ENCODE data around the gene EHD4. TPM values are rescaled to one million over a fixed set of nuclear protein-coding genes. Genes with fewer than 3 reads are reported as not detected.

The EHD4 gene
- total RNA-seq: 38.4 and 42.6 TPM in 2 replicates

GRCh38 chr15:41972253-41973242 is at the start of gene EHD4:
EHD4 (minus strand) TSS chr15:41972557; CDS start chr15:41972494, 63 bp downstream.
- ChIA-PET POLR2A (interaction anchor here (0.6 to 8.2 kb wide), 24 partner anchors 8 to 1200 kb away, joined by 3 to 92 read pairs (median 4); partner anchors contain the start of genes MAPKBP1, SPTBN5 and TMEM87A), CTCF (interaction anchor here (1.0 to 3.2 kb wide), 6 partner anchors 39 to 199 kb away, joined by 3 to 16 read pairs (median 3); partner anchors contain the start of gene MAPKBP1)
- H3K4me3 Mint-ChIP-seq: peak within 1 kb of the TSS; percentile 93
- peak; percentile 88 for DNase-seq
- peaks cover 7% of the 10 kb centered on the region for H3K27me3 Mint-ChIP-seq
- ATAC-seq (ENCODE audit: low read depth): peak; percentile 84
- H3K9me3 Mint-ChIP-seq: no peaks in the 10 kb centered on the region
- TF ChIP-seq CTCF (IDR thresholded peaks at IDR 0.05): no peak
- H3K4me1 Mint-ChIP-seq: peaks cover 46% of the 10 kb centered on the region
- H3K27ac Mint-ChIP-seq: peak within 1 kb of the TSS; percentile 90
- intact Hi-C loops (cut with micrococcal nuclease): loop anchor here (1.0 to 5.0 kb wide), 6 partner anchors 43 to 520 kb away; partner anchors contain the start of genes GANC, ITPKA, MAPKBP1 and TMEM87A
- peaks cover 4% of the 10 kb centered on the region for H3K36me3 Mint-ChIP-seq (ENCODE audit: low read depth)

GRCh38 chr15:42021593-42021992 is 49.2 kb upstream of the EHD4 start:
- ChIA-PET POLR2A (no interaction called here), CTCF (no interaction called here)
- Mint-ChIP-seq H3K4me1 (no peaks in the 10 kb centered on the region), H3K27ac (no peak overlapping the region), H3K36me3 (ENCODE audit: low read depth) (no peaks in the 10 kb centered on the region), H3K27me3 (peaks cover 7% of the 10 kb centered on the region), H3K9me3 (no peaks in the 10 kb centered on the region), H3K4me3 (no peak overlapping the region)
- intact Hi-C loops (cut with micrococcal nuclease): no loop called here
- no peak for DNase-seq
- no peak for TF ChIP-seq CTCF (IDR thresholded peaks at IDR 0.05)
- no peak for ATAC-seq (ENCODE audit: low read depth)

- no peak for TF ChIP-seq CTCF (IDR thresholded peaks at IDR 0.05)
- ChIA-PET CTCF (no interaction called here), POLR2A (no interaction called here)
- H3K4me3 Mint-ChIP-seq: no peak within 1 kb of the TSS
- no peaks in the 10 kb centered on the region for H3K36me3 Mint-ChIP-seq (ENCODE audit: low read depth)
- ATAC-seq (ENCODE audit: low read depth) (no peak), DNase-seq (no peak)
- no peaks in the 10 kb centered on the region for H3K9me3 Mint-ChIP-seq
- H3K27ac Mint-ChIP-seq: no peak within 1 kb of the TSS
- H3K27me3 Mint-ChIP-seq: peaks cover 4% of the 10 kb centered on the region
- intact Hi-C loops (cut with micrococcal nuclease): no loop called here
- no peaks in the 10 kb centered on the region for H3K4me1 Mint-ChIP-seq
Observed at GRCh38 chr15:42020713-42021273, 48.4 kb upstream of the EHD4 start, which contains the start of gene PLA2G4E. PLA2G4E (minus strand) TSS chr15:42021042; CDS start chr15:42021030, 12 bp downstream.

- ATAC-seq (ENCODE audit: low read depth) (no peak), DNase-seq (no peak)
- Mint-ChIP-seq H3K9me3 (no peaks in the 10 kb centered on the region), H3K27ac (no peak overlapping the region), H3K4me3 (no peak overlapping the region), H3K36me3 (ENCODE audit: low read depth) (no peaks in the 10 kb centered on the region), H3K27me3 (peaks cover 4% of the 10 kb centered on the region), H3K4me1 (no peaks in the 10 kb centered on the region)
- POLR2A ChIA-PET: interaction anchor here (1.0 kb wide), 1 partner anchor 157 kb away, joined by 4 read pairs; no protein-coding TSS in a partner anchor
- CTCF ChIA-PET: no interaction called here
- no peak for TF ChIP-seq CTCF (IDR thresholded peaks at IDR 0.05)
- intact Hi-C loops (cut with micrococcal nuclease): no loop called here
Observed at GRCh38 chr15:42018306-42019224, 46.2 kb upstream of the EHD4 start.
